GM12891 (cell line): ENCODE data around the gene ADAD2.
"Not testable (repeated sequence)": the region's sequence is repeated elsewhere in the genome, so short reads cannot be mapped to it uniquely, and the experiment has no call there.

ENCODE experiments used
- DNase-seq: peaks from one replicate; pipeline ENCODE4 v3.0.0; 2011; ENCODE audit warnings: low spot score; ENCODE audit not compliant: insufficient read length
- FAIRE-seq: peaks from 2 replicates; lab custom pipeline; 2011; peaks lifted over from hg19 to GRCh38; lab: Jason Lieb, UNC
- PAX5 ChIP-seq: IDR thresholded peaks from 2 replicates; pipeline ENCODE4 v1.6.1; 2011; ENCODE audit warnings: low read length, moderate library complexity, mild to moderate bottlenecking; ENCODE audit not compliant: insufficient read depth, severe bottlenecking
- POLR2A ChIP-seq: IDR thresholded peaks from 2 replicates; pipeline ENCODE4 v1.6.1; 2011; ENCODE audit warnings: low read depth, low read length, control low read depth
- POLR2AphosphoS5 ChIP-seq: IDR thresholded peaks from 2 replicates; pipeline ENCODE4 v1.6.1; 2011; ENCODE audit warnings: low read depth, low read length, control low read depth
- POU2F2 ChIP-seq: IDR thresholded peaks from 2 replicates; pipeline ENCODE4 v1.6.1; 2011; ENCODE audit warnings: low read depth, mild to moderate bottlenecking, control low read depth, low read length, moderate library complexity
- SPI1 ChIP-seq: IDR thresholded peaks from 2 replicates; pipeline ENCODE4 v1.6.1; 2011; ENCODE audit warnings: low read depth, low read length, control low read depth
- TAF1 ChIP-seq: IDR thresholded peaks from 2 replicates; pipeline ENCODE4 v1.6.1; 2011; ENCODE audit warnings: low read depth, low read length, control low read depth

The ADAD2 gene

DNA sequence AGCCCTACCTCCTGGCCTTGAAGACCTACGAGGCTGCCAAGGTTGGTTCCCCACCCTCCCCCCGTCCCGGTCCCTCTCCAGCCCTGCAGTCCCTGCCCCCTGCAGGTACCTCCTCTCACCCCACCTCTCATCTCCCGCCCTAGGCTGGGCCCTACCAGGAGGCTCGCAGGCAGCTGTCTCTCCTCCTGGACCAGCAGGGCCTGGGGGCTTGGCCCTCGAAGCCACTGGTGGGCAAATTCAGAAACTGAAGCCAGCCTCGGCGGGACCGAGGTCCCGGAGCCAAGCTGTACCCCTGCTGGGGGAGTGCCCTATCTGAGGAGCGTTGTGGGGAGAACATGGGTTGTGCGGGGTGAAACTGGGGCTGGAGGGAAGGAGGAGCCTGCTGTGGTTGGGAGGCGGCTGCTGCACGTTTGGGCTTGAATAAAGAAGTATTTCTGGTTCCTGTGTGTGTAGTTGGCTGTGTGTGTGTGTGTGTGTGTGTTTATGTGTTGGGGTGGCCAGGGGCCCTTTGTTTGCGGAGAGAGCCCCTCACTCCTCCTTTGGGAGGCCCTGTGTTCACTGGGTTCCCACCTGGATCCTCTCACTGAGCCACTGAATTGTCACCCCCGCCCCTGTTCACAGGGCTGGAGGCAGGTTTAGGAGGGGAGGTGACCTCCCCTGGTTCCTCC lies 5.9 kb downstream of the ADAD2 start:
- DNase-seq, result no peak
- FAIRE-seq, result no peak

DNA sequence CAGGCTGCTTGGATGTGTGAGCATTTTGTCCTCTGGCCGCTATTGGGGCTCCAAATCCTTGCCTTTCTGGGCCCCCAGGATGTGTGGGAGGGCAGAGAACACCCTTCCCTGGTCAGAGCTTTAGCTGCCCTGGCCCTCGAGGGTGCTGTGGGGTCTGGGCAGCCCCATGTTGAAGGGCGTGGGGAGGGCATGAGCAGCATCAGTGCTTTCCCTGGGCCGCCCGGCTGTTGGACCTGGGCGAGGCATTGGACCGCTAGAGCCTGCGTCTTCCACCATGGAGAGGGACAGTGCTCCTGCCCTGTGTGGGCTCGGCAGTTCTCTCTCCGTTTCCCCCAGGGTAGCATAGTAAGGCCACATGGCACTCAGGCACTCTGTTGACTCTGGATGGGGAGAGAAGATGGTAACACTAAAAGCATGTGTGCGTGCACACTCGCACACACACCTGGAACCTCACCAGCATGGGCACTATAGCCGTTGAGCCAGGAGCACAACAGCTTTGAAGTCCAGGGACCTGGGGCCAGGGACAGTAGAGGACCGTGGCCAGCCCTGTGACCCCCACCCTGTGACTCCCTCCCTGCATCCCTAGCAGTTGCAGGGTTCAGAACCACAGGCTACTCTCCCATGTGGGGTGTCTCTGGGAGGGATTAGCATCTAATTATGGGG lies 6.6 kb downstream of the ADAD2 start:
- TF ChIP-seq SPI1 (no peak), POLR2A (no peak), POU2F2 (no peak), TAF1 (no peak), POLR2AphosphoS5 (no peak), PAX5 (no peak)
- DNase-seq (no peak), FAIRE-seq (no peak)

More for the DNA sequence above, 5.9 kb downstream of the ADAD2 start:
- TF ChIP-seq POU2F2, result no peak
- TF ChIP-seq TAF1, result no peak
- no peak for TF ChIP-seq POLR2AphosphoS5
- no peak for TF ChIP-seq SPI1
- TF ChIP-seq PAX5, result no peak
- no peak for TF ChIP-seq POLR2A

DNA sequence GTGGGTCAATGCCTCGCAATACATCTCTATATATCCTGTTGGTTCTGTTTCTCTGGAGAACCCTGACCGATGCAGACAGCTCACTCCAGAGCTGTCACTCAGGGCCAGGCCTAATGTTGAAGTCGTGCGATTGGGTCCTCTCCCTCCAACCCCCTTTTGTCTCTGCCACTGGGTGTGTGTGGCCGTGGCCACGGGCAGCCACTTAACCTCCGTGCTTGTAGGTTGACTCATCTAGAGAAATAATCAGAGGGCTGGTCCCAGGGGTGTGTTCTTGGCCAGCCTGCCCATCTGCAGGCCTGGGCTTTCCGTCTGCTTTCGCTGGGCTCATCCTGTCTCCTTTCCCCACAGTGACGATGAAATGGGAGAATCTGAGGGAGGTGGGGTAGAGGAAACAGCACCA lies 7.4 kb downstream of the ADAD2 start:
- FAIRE-seq (no peak), DNase-seq (no peak)
- no peak for TF ChIP-seq TAF1
- no peak for TF ChIP-seq SPI1
- no peak for TF ChIP-seq PAX5
- no peak for TF ChIP-seq POLR2AphosphoS5
- no peak for TF ChIP-seq POLR2A
- TF ChIP-seq POU2F2, result no peak

DNA sequence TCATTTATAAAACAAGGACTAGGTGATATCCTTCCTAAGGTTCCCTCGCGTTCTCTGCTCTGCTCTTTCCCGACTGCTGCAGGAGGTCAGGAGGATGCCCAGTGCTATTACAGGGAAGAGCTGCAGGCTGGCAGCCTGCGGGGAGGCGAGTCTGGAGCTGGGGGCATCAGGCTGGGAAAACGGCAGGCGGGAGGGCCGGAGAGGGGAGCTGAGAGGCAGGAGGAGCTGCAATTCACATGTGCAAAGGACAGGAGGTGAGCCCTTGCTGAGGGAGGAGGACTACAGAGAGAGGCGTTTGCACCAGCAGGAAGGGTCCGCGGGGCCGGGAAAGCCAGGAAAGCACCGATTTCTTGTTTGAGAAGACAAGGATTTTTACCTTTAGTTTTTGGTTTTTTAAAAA lies 8.1 kb downstream of the ADAD2 start:
- no peak for DNase-seq
- no peak for TF ChIP-seq POLR2A
- TF ChIP-seq PAX5, result no peak
- no peak for TF ChIP-seq POU2F2
- TF ChIP-seq POLR2AphosphoS5, result no peak
- TF ChIP-seq SPI1, result no peak
- TF ChIP-seq TAF1, result no peak
- FAIRE-seq, result no peak

DNA sequence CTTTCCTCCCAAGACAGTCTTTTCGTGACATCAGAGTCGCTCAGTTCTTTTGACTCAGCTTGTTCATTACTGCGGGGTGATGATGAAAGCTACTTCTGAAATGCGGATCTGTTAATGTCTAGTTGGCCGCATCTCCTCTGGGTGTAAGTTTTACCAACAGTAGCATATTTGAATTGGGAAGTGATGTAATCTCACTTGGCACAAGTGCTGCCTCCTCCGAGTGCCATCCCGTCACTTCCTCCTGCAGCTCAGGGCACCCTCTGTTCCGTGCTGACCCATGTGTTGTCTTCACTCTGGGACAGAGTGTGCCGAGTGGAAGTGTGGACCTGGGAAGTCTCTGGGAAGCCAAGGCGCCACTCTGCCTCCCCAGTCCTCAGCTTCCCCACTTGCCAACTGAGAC lies 8.9 kb downstream of the ADAD2 start:
- DNase-seq, result no peak
- TF ChIP-seq POLR2AphosphoS5 (no peak), PAX5 (no peak), TAF1 (no peak), SPI1 (no peak), POLR2A (no peak), POU2F2 (no peak)
- FAIRE-seq, result no peak

DNA sequence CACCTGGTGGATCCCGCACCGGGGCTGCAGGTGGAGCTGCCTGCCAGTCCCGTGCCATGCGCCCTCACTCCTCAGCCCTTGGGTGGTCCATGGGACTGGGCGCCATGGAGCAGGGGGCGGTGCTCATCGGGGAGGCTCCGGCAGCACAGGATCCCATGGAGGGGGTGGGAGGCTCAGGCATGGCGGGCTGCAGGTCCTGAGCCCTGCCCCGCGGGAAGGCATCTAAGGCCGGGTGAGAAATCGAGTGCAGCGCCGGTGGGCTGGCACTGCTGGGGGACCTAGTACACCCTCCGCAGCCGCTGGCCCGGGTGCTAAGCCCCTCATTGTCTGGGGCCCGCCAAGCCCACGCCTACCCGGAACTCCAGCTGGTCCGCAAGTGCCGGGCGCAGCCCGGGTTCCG lies 13.6 kb downstream of the ADAD2 start:
- not testable (repeated sequence) for FAIRE-seq, DNase-seq

DNA sequence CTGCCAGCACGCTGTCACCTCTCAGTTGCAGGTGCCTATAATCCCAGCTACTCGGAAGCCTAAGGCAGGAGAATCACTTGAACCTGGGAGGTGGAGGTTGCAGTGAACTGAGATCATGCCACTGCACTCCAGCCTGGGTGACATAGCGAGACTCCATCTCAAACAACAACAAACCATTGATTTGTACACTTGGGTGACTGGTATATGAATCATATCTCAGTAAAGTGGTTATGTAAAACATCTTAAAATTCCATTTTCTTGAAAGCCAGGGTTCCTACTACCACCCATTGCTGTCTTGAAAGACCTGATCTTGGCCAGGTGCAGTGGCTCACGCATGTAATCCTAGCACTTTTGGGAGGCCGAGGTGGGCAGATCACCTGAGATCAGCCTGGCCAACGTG lies 14.2 kb downstream of the ADAD2 start:
- FAIRE-seq, DNase-seq: not testable (repeated sequence)

DNA sequence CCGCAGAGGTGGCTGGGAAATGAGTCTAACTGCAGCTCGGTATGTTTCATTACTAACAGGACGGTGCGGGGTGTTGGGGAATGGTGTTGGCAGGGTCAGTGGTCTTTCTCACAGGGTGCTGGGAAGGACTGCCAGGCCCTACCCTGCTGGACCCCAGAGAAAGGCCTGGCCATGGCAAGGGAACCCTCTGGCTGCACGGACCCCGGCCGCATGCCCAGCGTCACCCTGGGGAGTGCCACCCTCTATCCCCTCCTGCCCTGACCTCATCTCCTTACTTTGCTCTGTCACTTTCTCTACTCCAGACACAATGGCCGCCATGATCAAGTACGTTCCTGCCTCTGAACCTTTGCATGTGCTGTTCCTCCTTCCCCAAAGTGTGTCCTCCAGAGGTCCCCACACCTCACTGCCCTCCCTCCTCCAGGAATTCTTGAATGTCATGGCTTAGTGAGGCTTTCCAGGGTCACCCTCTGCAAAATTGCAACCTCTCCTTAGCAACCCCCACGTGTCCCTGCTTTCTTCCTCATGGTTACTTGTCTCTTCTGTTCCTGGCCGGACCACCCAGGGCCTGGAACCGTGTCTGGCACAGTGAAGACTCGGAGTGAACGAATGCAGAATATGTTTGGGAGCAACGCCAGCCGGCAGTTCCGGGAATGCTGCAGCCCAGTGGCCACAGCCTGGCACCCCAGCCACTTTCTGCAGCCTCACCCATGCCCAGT lies 15.2 kb downstream of the ADAD2 start:
- no peak for FAIRE-seq

DNA sequence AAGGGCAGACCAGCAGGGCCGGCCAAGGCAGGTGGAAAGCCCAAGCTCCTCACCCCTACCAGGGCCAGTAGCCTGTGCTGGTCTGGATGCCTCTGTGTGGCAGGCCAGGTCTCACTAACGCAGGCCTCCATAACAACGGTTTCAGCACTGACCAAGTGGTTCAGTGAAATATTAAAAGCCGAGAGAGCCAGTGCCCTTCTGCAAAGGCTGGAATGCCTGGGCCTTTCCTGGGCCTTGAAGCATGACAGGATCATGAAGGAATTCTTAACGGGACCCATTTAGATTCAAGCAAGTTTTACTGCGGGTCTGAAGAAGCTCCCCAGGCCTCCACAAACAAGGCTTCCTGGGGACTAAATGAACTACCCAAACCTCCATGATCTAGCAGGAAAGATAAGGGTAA lies 16.3 kb downstream of the ADAD2 start:
- TF ChIP-seq TAF1, result no peak
- no peak for TF ChIP-seq POU2F2
- no peak for TF ChIP-seq PAX5
- TF ChIP-seq POLR2A, result no peak
- TF ChIP-seq POLR2AphosphoS5, result no peak
- TF ChIP-seq SPI1, result no peak
- no peak for FAIRE-seq
- no peak for DNase-seq

More for the DNA sequence above, 15.2 kb downstream of the ADAD2 start:
- TF ChIP-seq TAF1, result no peak
- TF ChIP-seq PAX5, result no peak
- no peak for TF ChIP-seq POLR2A
- TF ChIP-seq SPI1, result no peak
- no peak for TF ChIP-seq POLR2AphosphoS5
- no peak for TF ChIP-seq POU2F2
- DNase-seq, result no peak

DNA sequence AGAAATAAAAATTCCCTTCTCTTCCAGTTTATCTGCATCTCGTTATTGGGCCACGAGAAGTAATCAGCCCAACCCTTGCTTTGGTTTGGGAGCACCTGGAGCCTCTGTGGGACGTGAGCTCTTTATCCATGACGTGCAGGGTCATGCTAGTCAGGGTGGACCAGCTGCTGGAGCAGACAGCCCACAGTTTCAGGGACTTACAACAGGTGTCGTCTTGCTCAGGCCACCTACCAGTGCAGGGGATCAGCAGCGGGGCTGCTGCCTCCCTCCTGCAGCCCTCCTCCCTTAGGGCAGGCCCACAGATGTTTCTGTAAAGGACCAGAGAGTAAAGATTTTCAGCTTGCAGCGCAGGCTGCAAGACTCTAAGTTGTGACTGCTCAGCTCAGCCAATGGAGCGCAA lies 16.9 kb downstream of the ADAD2 start:
- TF ChIP-seq TAF1, result no peak
- no peak for TF ChIP-seq PAX5
- no peak for TF ChIP-seq SPI1
- TF ChIP-seq POLR2A, result no peak
- TF ChIP-seq POLR2AphosphoS5, result no peak
- no peak for TF ChIP-seq POU2F2
- FAIRE-seq, result no peak
- DNase-seq, result no peak

DNA sequence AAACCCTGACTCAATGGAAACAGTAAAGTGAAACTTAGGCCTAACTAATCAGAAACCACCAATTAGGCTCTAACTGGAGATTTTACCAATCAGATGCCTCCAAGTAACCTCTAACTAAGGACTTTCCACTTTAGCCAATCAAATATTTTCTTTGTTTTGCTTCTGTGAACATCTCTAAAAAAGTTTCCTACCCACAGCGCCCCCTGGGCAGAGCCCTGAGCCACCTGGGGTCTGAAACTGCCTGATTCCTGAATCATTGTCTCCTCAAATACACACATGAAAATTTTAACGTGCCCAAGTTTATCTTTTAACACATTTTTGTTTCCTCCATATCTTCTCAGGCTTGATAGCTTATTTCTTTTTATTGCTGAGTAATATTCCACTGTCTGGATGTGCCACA lies 19.0 kb downstream of the ADAD2 start:
- TF ChIP-seq PAX5 (no peak), POLR2AphosphoS5 (no peak), TAF1 (no peak), SPI1 (no peak), POLR2A (no peak), POU2F2 (no peak)
- FAIRE-seq (no peak), DNase-seq (no peak)
